ENCODE data around the gene MAPK12.

- TF ChIP-seq, protein P1, sequence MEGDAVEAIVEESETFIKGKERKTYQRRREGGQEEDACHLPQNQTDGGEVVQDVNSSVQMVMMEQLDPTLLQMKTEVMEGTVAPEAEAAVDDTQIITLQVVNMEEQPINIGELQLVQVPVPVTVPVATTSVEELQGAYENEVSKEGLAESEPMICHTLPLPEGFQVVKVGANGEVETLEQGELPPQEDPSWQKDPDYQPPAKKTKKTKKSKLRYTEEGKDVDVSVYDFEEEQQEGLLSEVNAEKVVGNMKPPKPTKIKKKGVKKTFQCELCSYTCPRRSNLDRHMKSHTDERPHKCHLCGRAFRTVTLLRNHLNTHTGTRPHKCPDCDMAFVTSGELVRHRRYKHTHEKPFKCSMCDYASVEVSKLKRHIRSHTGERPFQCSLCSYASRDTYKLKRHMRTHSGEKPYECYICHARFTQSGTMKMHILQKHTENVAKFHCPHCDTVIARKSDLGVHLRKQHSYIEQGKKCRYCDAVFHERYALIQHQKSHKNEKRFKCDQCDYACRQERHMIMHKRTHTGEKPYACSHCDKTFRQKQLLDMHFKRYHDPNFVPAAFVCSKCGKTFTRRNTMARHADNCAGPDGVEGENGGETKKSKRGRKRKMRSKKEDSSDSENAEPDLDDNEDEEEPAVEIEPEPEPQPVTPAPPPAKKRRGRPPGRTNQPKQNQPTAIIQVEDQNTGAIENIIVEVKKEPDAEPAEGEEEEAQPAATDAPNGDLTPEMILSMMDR (IDR thresholded peaks at IDR 0.05 in 2 of 3, conservative IDR thresholded peaks at IDR 0.05 in 1 of 3; ENCODE audit: borderline replicate concordance in 1 of 3, insufficient read depth in 1 of 3, low read depth in 2 of 3, low read length in 2 of 3), result no peak
- TF ChIP-seq POLR2AphosphoS5 (IDR thresholded peaks at IDR 0.05; ENCODE audit: low read depth, low read length), result no peak
- TF ChIP-seq JUND (IDR thresholded peaks at IDR 0.05), result no peak
- no peak for TF ChIP-seq SIN3A (IDR thresholded peaks at IDR 0.05; ENCODE audit: low read depth)
- no peak for TF ChIP-seq RAD21 (IDR thresholded peaks at IDR 0.05; ENCODE audit: low read depth)
- TF ChIP-seq POLR2A (IDR thresholded peaks at IDR 0.05; ENCODE audit: borderline replicate concordance, extremely low read depth, insufficient read depth, insufficient read length), result no peak
- TF ChIP-seq EZH2phosphoT487 (IDR thresholded peaks at IDR 0.05; ENCODE audit: borderline replicate concordance), result no peak
- no peak for TF ChIP-seq REST (IDR thresholded peaks at IDR 0.05; ENCODE audit: low read depth)
- TF ChIP-seq ATF3 (IDR thresholded peaks at IDR 0.05), result no peak
- TF ChIP-seq EGR1 (IDR thresholded peaks at IDR 0.05; ENCODE audit: low read depth), result no peak
- TF ChIP-seq ZNF274 (IDR thresholded peaks at IDR 0.05; ENCODE audit: low read depth, low read length), result no peak
- no peak for TF ChIP-seq MAX (IDR thresholded peaks at IDR 0.05)
These were observed 41.1 kb upstream of the MAPK12 start for GRCh38 chr22:50302564-50302963.
